Measurements from ENCODE around the gene BDKRB1.

The BDKRB1 gene

DNA sequence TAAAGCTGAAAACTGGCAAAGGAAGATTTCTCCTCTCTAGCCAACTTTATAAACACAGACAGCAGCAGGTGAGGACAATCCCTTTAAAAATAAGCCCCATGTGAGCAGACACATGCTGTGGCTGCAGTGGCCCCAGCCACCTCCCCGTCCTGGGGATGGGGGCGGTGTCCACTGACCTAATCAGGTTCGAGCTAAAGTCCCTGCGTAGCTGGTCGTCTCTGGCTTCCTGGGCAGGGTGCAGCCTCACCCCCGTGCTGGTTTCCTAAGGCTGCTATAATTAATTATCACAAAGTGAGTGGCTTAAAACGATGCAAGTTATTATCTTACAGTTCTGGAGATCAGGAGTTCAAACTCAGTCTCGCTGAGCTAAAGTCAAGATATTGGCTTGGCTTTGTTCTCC is 1.0 kb downstream of the BDKRB1 start:
- Histone ChIP-seq H3K4me1 (ENCODE audit: low read depth, poor library complexity, severe bottlenecking) (no peaks in the 10 kb centered on the region), H3K9ac (no peak overlapping the region), H3K4me2 (no peak overlapping the region), H2AFZ (ENCODE audit: low read depth) (no peak overlapping the region), H3K4me3 (IDR thresholded peaks at IDR 0.05; ENCODE audit: insufficient read depth, low read depth, low read length) (no peak overlapping the region), H4K20me1 (ENCODE audit: insufficient read depth) (no peaks in the 10 kb centered on the region), H3K36me3 (ENCODE audit: insufficient read depth) (no peaks in the 10 kb centered on the region), H3K79me2 (ENCODE audit: insufficient read depth, low read depth) (no peaks in the 10 kb centered on the region), H3K27me3 (ENCODE audit: insufficient read depth, low read depth) (no peaks in the 10 kb centered on the region), H3K27ac (no peak overlapping the region)
- TF ChIP-seq, protein P1, sequence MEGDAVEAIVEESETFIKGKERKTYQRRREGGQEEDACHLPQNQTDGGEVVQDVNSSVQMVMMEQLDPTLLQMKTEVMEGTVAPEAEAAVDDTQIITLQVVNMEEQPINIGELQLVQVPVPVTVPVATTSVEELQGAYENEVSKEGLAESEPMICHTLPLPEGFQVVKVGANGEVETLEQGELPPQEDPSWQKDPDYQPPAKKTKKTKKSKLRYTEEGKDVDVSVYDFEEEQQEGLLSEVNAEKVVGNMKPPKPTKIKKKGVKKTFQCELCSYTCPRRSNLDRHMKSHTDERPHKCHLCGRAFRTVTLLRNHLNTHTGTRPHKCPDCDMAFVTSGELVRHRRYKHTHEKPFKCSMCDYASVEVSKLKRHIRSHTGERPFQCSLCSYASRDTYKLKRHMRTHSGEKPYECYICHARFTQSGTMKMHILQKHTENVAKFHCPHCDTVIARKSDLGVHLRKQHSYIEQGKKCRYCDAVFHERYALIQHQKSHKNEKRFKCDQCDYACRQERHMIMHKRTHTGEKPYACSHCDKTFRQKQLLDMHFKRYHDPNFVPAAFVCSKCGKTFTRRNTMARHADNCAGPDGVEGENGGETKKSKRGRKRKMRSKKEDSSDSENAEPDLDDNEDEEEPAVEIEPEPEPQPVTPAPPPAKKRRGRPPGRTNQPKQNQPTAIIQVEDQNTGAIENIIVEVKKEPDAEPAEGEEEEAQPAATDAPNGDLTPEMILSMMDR (conservative IDR thresholded peaks at IDR 0.05; ENCODE audit: low read depth, low read length): no peak

DNA sequence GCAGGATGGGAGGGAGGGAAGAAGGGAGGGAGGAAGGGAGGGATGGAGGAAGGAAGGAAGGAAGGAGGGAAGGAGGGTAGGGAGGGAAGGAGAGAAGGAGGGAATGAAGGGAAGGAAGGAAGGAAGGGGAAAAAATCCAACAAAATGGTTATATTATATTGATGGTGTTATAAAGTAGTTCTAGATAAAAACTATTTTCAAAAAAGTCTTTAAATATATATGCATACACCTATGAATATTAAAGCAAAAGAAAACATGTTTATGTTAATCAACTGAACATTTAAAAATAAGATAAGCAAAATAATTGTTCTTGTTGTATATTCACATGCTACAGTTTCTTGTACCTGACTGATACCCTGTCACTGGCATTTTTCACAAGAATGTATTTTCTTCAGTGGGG is 1.9 kb downstream of the BDKRB1 start:
- no peak overlapping the region for H3K4me3 ChIP-seq (IDR thresholded peaks at IDR 0.05; ENCODE audit: insufficient read depth, low read depth, low read length)
- TF ChIP-seq, protein P1 (conservative IDR thresholded peaks at IDR 0.05; ENCODE audit: low read depth, low read length): no peak
- no peak overlapping the region for H3K9ac ChIP-seq
- no peaks in the 10 kb centered on the region for H3K36me3 ChIP-seq (ENCODE audit: insufficient read depth)
- no peaks in the 10 kb centered on the region for H3K79me2 ChIP-seq (ENCODE audit: insufficient read depth, low read depth)
- H3K27ac ChIP-seq: no peak overlapping the region
- no peaks in the 10 kb centered on the region for H3K4me1 ChIP-seq (ENCODE audit: low read depth, poor library complexity, severe bottlenecking)
- H3K27me3 ChIP-seq (ENCODE audit: insufficient read depth, low read depth): no peaks in the 10 kb centered on the region
- H2AFZ ChIP-seq (ENCODE audit: low read depth): no peak overlapping the region
- H4K20me1 ChIP-seq (ENCODE audit: insufficient read depth): no peaks in the 10 kb centered on the region
- no peak overlapping the region for H3K4me2 ChIP-seq

DNA sequence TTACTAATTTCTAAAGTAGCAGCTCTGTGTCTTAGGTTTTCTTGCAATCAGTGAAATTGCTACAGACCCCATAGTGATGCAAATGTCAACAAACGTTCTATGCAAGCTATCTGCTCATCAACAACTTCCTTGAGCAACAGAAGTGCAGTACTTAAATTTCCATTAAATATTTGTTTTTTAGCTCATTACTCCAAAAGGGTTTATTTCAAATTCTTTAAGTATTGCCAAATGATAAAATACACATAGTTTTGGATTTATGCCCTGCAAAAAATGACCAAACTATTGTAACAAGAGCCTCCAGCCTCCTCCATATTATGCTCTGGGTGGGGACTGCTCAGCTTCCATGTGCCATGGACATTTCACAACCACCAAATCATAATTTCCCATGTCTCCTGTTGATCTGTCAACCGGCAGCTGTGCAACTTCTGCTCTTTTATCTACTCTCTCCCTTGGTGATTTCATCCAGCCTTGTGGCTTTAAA is 4.4 kb downstream of the BDKRB1 start:
- H2AFZ ChIP-seq (ENCODE audit: low read depth): no peak overlapping the region
- no peak overlapping the region for H3K4me3 ChIP-seq (IDR thresholded peaks at IDR 0.05; ENCODE audit: insufficient read depth, low read depth, low read length)
- no peak overlapping the region for H3K9ac ChIP-seq
- no peaks in the 10 kb centered on the region for H3K36me3 ChIP-seq (ENCODE audit: insufficient read depth)
- TF ChIP-seq, protein P1 (conservative IDR thresholded peaks at IDR 0.05; ENCODE audit: low read depth, low read length): no peak
- H3K27me3 ChIP-seq (ENCODE audit: insufficient read depth, low read depth): no peaks in the 10 kb centered on the region
- H3K79me2 ChIP-seq (ENCODE audit: insufficient read depth, low read depth): no peaks in the 10 kb centered on the region
- no peak overlapping the region for H3K4me2 ChIP-seq
- no peaks in the 10 kb centered on the region for H3K4me1 ChIP-seq (ENCODE audit: low read depth, poor library complexity, severe bottlenecking)
- no peaks in the 10 kb centered on the region for H4K20me1 ChIP-seq (ENCODE audit: insufficient read depth)
- H3K27ac ChIP-seq: no peak overlapping the region

DNA sequence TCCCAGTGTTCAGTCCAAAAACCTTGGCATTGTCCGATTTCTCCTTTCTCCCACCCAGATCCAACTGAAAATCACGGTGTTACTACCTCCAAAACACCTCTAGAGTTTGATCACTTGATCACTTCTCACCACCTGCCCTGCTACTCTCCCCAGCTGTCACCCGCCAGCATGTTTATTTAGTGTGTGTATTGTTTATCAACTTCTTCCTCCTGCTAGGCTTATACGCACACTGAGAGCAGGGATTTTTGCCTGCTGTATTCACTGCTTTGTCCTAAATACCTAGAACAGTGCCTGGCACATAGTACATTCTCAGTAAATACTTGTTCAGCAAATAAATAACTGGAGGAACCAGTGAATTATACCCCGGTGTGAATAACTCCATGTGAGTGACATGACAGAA is 5.0 kb downstream of the BDKRB1 start:
- Histone ChIP-seq H3K27ac (no peak overlapping the region), H3K4me2 (no peak overlapping the region), H3K9ac (no peak overlapping the region), H2AFZ (ENCODE audit: low read depth) (no peak overlapping the region), H3K36me3 (ENCODE audit: insufficient read depth) (no peaks in the 10 kb centered on the region), H3K79me2 (ENCODE audit: insufficient read depth, low read depth) (no peaks in the 10 kb centered on the region), H4K20me1 (ENCODE audit: insufficient read depth) (no peaks in the 10 kb centered on the region), H3K27me3 (ENCODE audit: insufficient read depth, low read depth) (no peaks in the 10 kb centered on the region), H3K4me3 (IDR thresholded peaks at IDR 0.05; ENCODE audit: insufficient read depth, low read depth, low read length) (no peak overlapping the region), H3K4me1 (ENCODE audit: low read depth, poor library complexity, severe bottlenecking) (no peaks in the 10 kb centered on the region)
- TF ChIP-seq, protein P1 (conservative IDR thresholded peaks at IDR 0.05; ENCODE audit: low read depth, low read length): no peak
